Transverse colon (tissue), 4 donors: Measurements from ENCODE around the gene HSD17B2. TPM values are rescaled to one million over a fixed set of nuclear protein-coding genes. Genes with fewer than 3 reads are reported as not detected.
"Not testable (repeated sequence)": the region's sequence is repeated elsewhere in the genome, so short reads cannot be mapped to it uniquely, and the experiment has no call there.

Experiments
- DNase-seq: peaks from one replicate; pipeline ENCODE4 v3.0.0-alpha.2; 2019
- H3K27ac ChIP-seq, 4 donors: fragments of 200-600 bp; sonication (generic); 2 replicates each; pipeline ENCODE4 v1.5.1; 2016 to 2018; ENCODE audit warnings: inconsistent platforms in 4 of 4
- H3K27me3 ChIP-seq: fragments of 200-600 bp; sonication (generic); 2 replicates; pipeline ENCODE4 v1.5.1; 2017; ENCODE audit warnings: inconsistent platforms
- H3K36me3 ChIP-seq, 4 donors: fragments of 200-600 bp; sonication (generic); 2 replicates each; pipeline ENCODE4 v1.5.1; 2017 to 2019; ENCODE audit warnings: inconsistent platforms in 4 of 4
- H3K4me1 ChIP-seq, 4 donors: fragments of 200-600 bp; sonication (generic); 2 replicates each; pipeline ENCODE4 v1.5.1; 2017 to 2020; ENCODE audit warnings: inconsistent platforms in 4 of 4
- H3K4me3 ChIP-seq, 4 donors: fragments of 200-600 bp; sonication (generic); 1 replicate in 1 of 4; 2 replicates in 3 of 4; pipeline versions ENCODE4 v1.5.1 to v1.6.1; 2017 to 2019; ENCODE audit warnings: inconsistent platforms in 4 of 4
- H3K9me3 ChIP-seq, 2 donors: fragments of 200-600 bp; sonication (generic); 2 replicates each; pipeline ENCODE4 v1.5.1; 2017 to 2019; ENCODE audit warnings: inconsistent platforms in 2 of 2
- EP300 ChIP-seq: sonication (generic); formaldehyde crosslinking; IDR thresholded peaks from one replicate; pipeline ENCODE4 v1.6.1; 2017; ENCODE audit warnings: antibody characterized with exemption, low read depth
- POLR2A ChIP-seq: fragments of 450-650 bp; IDR thresholded peaks from one replicate; pipeline ENCODE4 v1.6.1; 2016; ENCODE audit warnings: antibody characterized with exemption, mild to moderate bottlenecking, moderate library complexity
- POLR2AphosphoS5 ChIP-seq, 3 donors: sonication (generic); formaldehyde crosslinking; IDR thresholded peaks; one replicate each; pipeline ENCODE4 v1.6.1; 2016; ENCODE audit warnings: antibody characterized with exemption in 3 of 3
- WGBS, 2 donors: methylation state at CpG; one replicate each; pipeline ENCODE4 v1.1.5; 2018; ENCODE audit warnings: low coverage in 1 of 2; 5-methylcytosine and 5-hydroxymethylcytosine counted together
- in situ Hi-C, 4 donors: fragments of 200-750 bp; cut with MboI; loops; one replicate each; pipeline versions ENCODE4 v1.15.0 to v1.15.1; 2017; ENCODE audit warnings: low sequenced_read_pairs in 3 of 4, low pct_ligation_motif_present in 1 of 4, low pct_unique_long_range_greater_than_20kb in 1 of 4
- intact Hi-C: fragments of 100-400 bp; cut with DNase I; formaldehyde crosslinking; loops from one replicate; pipeline ENCODE4 v1.15.1; 2023; ENCODE audit warnings: low total_unique reads
- total RNA-seq, 4 donors: library from RNA; depleted of rRNA; stranded (reverse); fragments of >200 nt; gene quantifications; one replicate each; pipeline ENCODE4 v1.1.0, GENCODE V29; 2016
- TF ChIP-seq, protein P1 (sequence below), 5 experiments: fragments of 200-600 bp in 3 of 5; fragments of 450-650 bp in 2 of 5; sonication (generic) in 3 of 5; IDR thresholded peaks; 1 replicate in 2 of 5; 2 replicates in 3 of 5; pipeline ENCODE4 v1.5.1; 2016 to 2017; ENCODE audit warnings: antibody characterized with exemption in 5 of 5, inconsistent platforms in 3 of 5, mild to moderate bottlenecking in 2 of 5, moderate library complexity in 1 of 5

HSD17B2 gene
- total RNA-seq, 4 donors from 2014 or later: 9.6 to 146 (median 82.3) TPM

GRCh38 chr16:82135844-82136243 is 100.8 kb downstream of the HSD17B2 start:
- intact Hi-C loops: no loop called here
- WGBS, 2 donors: 78 to 83% methylated on average over 6 to 8 of the region's 8 CpGs
- in situ Hi-C loops: no loop called here
- no peaks in the 10 kb centered on the region for H3K36me3 ChIP-seq
- no peaks in the 10 kb centered on the region for H3K9me3 ChIP-seq
- H3K4me3 ChIP-seq: no peak overlapping the region
- no peaks in the 10 kb centered on the region for H3K27me3 ChIP-seq
- no peak overlapping the region for H3K27ac ChIP-seq
- H3K4me1 ChIP-seq: no peaks in the 10 kb centered on the region
- TF ChIP-seq POLR2AphosphoS5 (IDR thresholded peaks at IDR 0.05): no peak
- TF ChIP-seq EP300: no peak
- TF ChIP-seq POLR2A: no peak
- TF ChIP-seq, protein P1, sequence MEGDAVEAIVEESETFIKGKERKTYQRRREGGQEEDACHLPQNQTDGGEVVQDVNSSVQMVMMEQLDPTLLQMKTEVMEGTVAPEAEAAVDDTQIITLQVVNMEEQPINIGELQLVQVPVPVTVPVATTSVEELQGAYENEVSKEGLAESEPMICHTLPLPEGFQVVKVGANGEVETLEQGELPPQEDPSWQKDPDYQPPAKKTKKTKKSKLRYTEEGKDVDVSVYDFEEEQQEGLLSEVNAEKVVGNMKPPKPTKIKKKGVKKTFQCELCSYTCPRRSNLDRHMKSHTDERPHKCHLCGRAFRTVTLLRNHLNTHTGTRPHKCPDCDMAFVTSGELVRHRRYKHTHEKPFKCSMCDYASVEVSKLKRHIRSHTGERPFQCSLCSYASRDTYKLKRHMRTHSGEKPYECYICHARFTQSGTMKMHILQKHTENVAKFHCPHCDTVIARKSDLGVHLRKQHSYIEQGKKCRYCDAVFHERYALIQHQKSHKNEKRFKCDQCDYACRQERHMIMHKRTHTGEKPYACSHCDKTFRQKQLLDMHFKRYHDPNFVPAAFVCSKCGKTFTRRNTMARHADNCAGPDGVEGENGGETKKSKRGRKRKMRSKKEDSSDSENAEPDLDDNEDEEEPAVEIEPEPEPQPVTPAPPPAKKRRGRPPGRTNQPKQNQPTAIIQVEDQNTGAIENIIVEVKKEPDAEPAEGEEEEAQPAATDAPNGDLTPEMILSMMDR (IDR thresholded peaks at IDR 0.05): no peak
- DNase-seq: no peak

- 95 to 97% methylated on average over 6 to 9 of the region's 9 CpGs for WGBS, 2 donors
- DNase-seq: no peak
- in situ Hi-C loops (no loop called here), intact Hi-C loops (no loop called here)
- no peaks in the 10 kb centered on the region for H3K9me3 ChIP-seq
- TF ChIP-seq, protein P1 (IDR thresholded peaks at IDR 0.05): no peak
- no peak for TF ChIP-seq EP300
- TF ChIP-seq POLR2AphosphoS5 (IDR thresholded peaks at IDR 0.05): no peak
- TF ChIP-seq POLR2A: no peak
- no peak overlapping the region for H3K4me3 ChIP-seq
- H3K36me3 ChIP-seq: no peaks in the 10 kb centered on the region
- no peaks in the 10 kb centered on the region for H3K27me3 ChIP-seq
- no peak overlapping the region for H3K27ac ChIP-seq
- no peaks in the 10 kb centered on the region for H3K4me1 ChIP-seq
These were observed 102.1 kb downstream of the HSD17B2 start for GRCh38 chr16:82136956-82137821.

GRCh38 chr16:82137822-82138167 is 102.7 kb downstream of the HSD17B2 start:
- Histone ChIP-seq H3K27ac (no peak overlapping the region), H3K27me3 (no peaks in the 10 kb centered on the region), H3K36me3 (no peaks in the 10 kb centered on the region), H3K4me1 (no peaks in the 10 kb centered on the region), H3K4me3 (no peak overlapping the region), H3K9me3 (no peaks in the 10 kb centered on the region)
- in situ Hi-C loops (no loop called here), intact Hi-C loops (no loop called here)
- 88 to 92% methylated on average over 3 of the region's 3 CpGs for WGBS, 2 donors
- no peak for DNase-seq
- TF ChIP-seq, protein P1 (IDR thresholded peaks at IDR 0.05): no peak
- TF ChIP-seq POLR2AphosphoS5 (IDR thresholded peaks at IDR 0.05): no peak
- TF ChIP-seq POLR2A: no peak
- TF ChIP-seq EP300: no peak

- peak overlapping the region in 1 of 4 donors; percentile 45 for H3K27ac ChIP-seq
- no peaks in the 10 kb centered on the region for H3K36me3 ChIP-seq
These were observed 103.6 kb downstream of the HSD17B2 start for GRCh38 chr16:82138478-82139285.

DNA sequence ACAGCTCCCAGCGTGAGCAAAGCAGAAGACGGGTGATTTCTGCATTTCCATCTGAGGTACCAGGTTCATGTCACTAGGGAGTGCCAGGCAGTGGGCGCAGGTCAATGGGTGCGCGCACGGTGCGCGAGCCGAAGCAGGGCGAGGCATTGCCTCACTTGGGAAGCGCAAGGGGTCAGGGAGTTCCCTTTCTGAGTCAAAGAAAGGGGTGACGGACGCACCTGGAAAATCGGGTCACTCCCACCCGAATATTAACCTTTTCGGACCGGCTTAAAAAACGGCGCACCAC is 104.2 kb downstream of the HSD17B2 start:
- H3K4me1 ChIP-seq, in situ Hi-C loops, intact Hi-C loops, H3K9me3 ChIP-seq, DNase-seq, H3K36me3 ChIP-seq, H3K27me3 ChIP-seq: not testable (repeated sequence)
- 63 to 78% methylated on average over 16 to 19 of the region's 19 CpGs for WGBS, 2 donors
- Histone ChIP-seq H3K27ac (peak overlapping the region in 1 of 4 donors; percentile 45), H3K4me3 (peak overlapping the region in 1 of 4 donors; percentile 36)

More at GRCh38 chr16:82138478-82139285, 103.6 kb downstream of the HSD17B2 start:
- TF ChIP-seq, protein P1 (IDR thresholded peaks at IDR 0.05): no peak
- TF ChIP-seq EP300 (no peak), POLR2A (no peak), POLR2AphosphoS5 (IDR thresholded peaks at IDR 0.05) (no peak)
- Histone ChIP-seq H3K27me3 (no peaks in the 10 kb centered on the region), H3K9me3 (no peaks in the 10 kb centered on the region), H3K4me3 (peak overlapping the region in 1 of 4 donors; percentile 36), H3K4me1 (no peaks in the 10 kb centered on the region)
- WGBS, 2 donors: 86 to 87% methylated on average over 12 to 15 of the region's 15 CpGs
- intact Hi-C loops (no loop called here), in situ Hi-C loops (no loop called here)
- no peak for DNase-seq
